PFSK-1 (cell line): Measurements from ENCODE around the gene ERC2.

Experiments
- FOXP2 ChIP-seq: optimal IDR thresholded peaks from 2 replicates; pipeline ENCODE3; 2011; ENCODE audit warnings: borderline replicate concordance, control low read depth, inconsistent platforms; ENCODE audit not compliant: insufficient read depth; ENCODE audit errors: extremely low read length, extremely low read depth
- POLR2AphosphoS5 ChIP-seq: IDR thresholded peaks from 2 replicates; pipeline ENCODE4 v1.6.1; 2012; ENCODE audit warnings: low read depth, mild to moderate bottlenecking, control low read depth, low read length, moderate library complexity
- REST ChIP-seq, 2 experiments: IDR thresholded peaks; 2 replicates each; pipeline versions ENCODE4 v1.6.1 to v1.8.0; 2011 to 2012; ENCODE audit warnings: low read depth in 2 of 2, low read length in 2 of 2, control low read depth in 1 of 2, inconsistent platforms in 1 of 2, mild to moderate bottlenecking in 1 of 2, moderate library complexity in 1 of 2; ENCODE audit not compliant: insufficient read depth in 1 of 2
- SIN3A ChIP-seq: IDR thresholded peaks from 2 replicates; pipeline ENCODE4 v1.6.1; 2012; ENCODE audit warnings: mild to moderate bottlenecking, low read length, moderate library complexity, borderline replicate concordance; ENCODE audit not compliant: insufficient read depth
- TAF1 ChIP-seq: IDR thresholded peaks from 2 replicates; pipeline ENCODE4 v1.6.1; 2012; ENCODE audit warnings: low read length, control low read depth, borderline replicate concordance; ENCODE audit not compliant: insufficient read depth

Gene ERC2

DNA sequence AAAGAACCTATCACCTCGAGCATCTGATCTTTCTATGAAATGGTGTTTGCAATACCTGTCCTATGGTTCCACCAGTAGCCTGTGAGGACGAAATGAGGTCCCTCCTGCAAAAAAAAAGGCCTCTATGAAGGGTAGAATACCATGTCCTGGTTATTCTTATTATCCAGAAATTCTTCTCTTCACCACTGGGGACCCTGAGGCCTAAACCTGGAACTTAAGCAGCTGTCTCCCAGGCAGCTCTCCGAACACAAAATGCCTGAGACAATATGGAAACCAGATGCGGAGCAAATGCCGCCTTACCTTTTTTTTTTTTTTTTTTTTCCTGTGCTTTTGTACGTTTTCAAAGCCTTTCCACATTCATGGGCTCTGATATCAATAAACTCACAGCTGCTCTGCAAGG is 919.1 kb downstream of the ERC2 start:
- TF ChIP-seq FOXP2, result no peak

DNA sequence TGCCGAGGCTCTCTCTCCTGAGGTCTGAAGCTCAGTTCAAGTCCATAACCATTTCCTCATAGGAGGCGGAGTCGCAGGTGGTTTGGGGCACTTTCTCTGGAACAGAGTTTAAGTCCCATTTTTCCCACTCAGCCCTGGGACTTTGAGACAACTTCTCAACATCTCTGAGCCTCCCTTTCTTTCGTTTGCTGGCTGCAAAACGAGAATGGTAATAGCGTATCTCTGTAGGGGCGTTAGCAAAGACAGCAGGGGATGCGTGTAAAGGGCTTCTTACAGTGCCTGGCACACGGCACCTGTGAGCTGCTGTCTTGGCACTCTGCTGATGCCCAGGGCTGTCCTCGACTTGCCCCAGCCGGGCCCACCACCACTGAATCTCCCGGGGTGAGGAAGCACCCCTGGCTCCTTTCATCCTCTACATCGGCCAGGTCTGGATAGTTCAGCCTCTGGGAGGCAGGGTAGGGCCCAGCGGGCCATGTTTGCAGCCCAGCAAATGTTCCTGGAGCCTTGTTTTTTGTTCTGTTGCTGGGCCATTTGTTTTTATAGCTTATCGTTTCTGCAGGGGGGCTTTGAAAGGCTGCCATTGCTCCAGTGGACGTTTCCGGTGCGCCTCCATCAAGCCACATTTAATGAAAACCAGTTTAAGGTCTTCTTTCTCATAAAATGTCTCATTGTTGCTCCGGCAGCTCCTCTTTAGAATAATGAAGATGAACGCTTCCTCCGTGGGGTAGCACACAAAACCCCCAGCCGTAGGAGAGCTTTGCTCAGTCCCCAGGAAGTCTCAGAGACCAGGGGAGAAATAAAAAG is 921.2 kb downstream of the ERC2 start:
- TF ChIP-seq POLR2AphosphoS5 (no peak), TAF1 (no peak), REST (IDR thresholded peaks at IDR 0.05; ENCODE audit: insufficient read depth in 1 of 2, low read depth in 2 of 2, low read length in 2 of 2) (no peak)

DNA sequence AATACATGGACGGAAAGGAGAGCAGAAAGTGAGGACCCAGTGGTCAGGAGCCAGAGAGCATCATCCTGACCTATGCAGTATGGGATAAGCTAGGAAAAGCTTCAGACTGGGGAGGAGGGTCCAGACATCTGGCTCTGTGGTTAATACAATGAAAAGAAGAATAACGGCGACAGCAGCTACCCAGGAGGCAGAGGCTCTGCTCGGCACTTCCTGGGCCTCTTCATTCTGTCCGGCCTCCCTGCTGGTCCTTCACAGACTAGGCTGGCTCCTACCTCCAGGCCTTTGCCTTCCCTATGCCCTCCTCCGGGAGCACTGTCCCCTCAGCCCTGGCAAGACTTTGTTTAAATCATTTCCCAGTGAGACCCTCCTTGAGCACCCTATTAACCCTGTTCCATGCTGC is 922.3 kb downstream of the ERC2 start:
- no peak for TF ChIP-seq TAF1
- TF ChIP-seq SIN3A, result no peak
- no peak for TF ChIP-seq REST (IDR thresholded peaks at IDR 0.05; ENCODE audit: insufficient read depth in 1 of 2, low read depth in 2 of 2, low read length in 2 of 2)
- no peak for TF ChIP-seq POLR2AphosphoS5
- TF ChIP-seq FOXP2, result no peak

GRCh38 chr3:55544219-55544618 is 924.0 kb downstream of the ERC2 start:
- TF ChIP-seq TAF1, result no peak

DNA sequence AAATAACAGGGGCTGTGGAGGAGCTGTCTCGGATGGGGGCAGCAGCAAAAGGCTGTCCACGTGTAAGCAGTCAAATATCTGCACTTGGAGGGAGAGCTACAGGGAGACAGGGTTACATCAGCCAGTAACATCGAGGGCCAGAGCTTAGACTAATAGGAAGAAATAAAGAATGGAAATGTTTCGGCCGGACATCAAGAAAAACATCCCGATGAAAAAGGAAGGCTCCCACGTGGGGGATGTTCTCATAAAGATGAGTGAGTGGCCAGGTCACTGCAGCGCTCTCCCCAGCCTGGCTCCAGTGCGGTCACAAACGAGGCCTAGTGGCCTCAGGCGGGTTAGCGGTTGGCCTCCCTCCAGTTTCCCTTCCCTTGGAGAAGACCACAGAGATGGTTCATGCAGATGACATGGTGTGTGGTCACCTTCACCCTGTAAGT is 925.1 kb downstream of the ERC2 start:
- TF ChIP-seq REST (IDR thresholded peaks at IDR 0.05; ENCODE audit: insufficient read depth in 1 of 2, low read depth in 2 of 2, low read length in 2 of 2), result no peak
- TF ChIP-seq TAF1, result no peak
- TF ChIP-seq FOXP2, result no peak
- TF ChIP-seq POLR2AphosphoS5, result no peak
- no peak for TF ChIP-seq SIN3A

- TF ChIP-seq TAF1 (no peak), FOXP2 (no peak), REST (IDR thresholded peaks at IDR 0.05; ENCODE audit: insufficient read depth in 1 of 2, low read depth in 2 of 2, low read length in 2 of 2) (no peak), POLR2AphosphoS5 (no peak), SIN3A (no peak)
Measured at GRCh38 chr3:55541456-55541855, 926.8 kb downstream of the ERC2 start.
